DOHH2 (cell line): Measurements from ENCODE around the gene DHX58.

Experiments
- CTCF ChIP-seq: fragments of 200-600 bp; sonication (generic); IDR thresholded peaks from one replicate; pipeline ENCODE4 v1.5.1; 2014; ENCODE audit warnings: antibody characterized with exemption, mild to moderate bottlenecking, low read depth, low read length; ENCODE audit not compliant: poor library complexity, severe bottlenecking
- EZH2phosphoT487 ChIP-seq: fragments of 200-600 bp; sonication (generic); IDR thresholded peaks from 2 replicates; pipeline ENCODE4 v1.6.1; 2017; ENCODE audit warnings: borderline replicate concordance, mild to moderate bottlenecking, antibody characterized with exemption, low read length, moderate library complexity, mixed read lengths

GRCh38 chr17:42136654-42137051, 24.1 kb upstream of the DHX58 start:
- TF ChIP-seq CTCF, result no peak
- TF ChIP-seq EZH2phosphoT487, result no peak
